Sigmoid colon (tissue), 7 donors: ENCODE measurements around the gene STK33. TPM values are rescaled to one million over a fixed set of nuclear protein-coding genes. Genes with fewer than 3 reads are reported as not detected.

Source experiments
- DNase-seq: peaks from one replicate; pipeline ENCODE4 v3.0.0-alpha.2; 2019
- H3K27ac ChIP-seq, 4 donors: fragments of 200-600 bp; sonication (generic); one replicate each; pipeline ENCODE4 v1.5.1; 2016 to 2019; ENCODE audit warnings: mild to moderate bottlenecking in 1 of 4
- H3K27me3 ChIP-seq, 3 donors: fragments of 200-600 bp; sonication (generic); one replicate each; pipeline ENCODE4 v1.5.1; 2019; ENCODE audit warnings: mild to moderate bottlenecking in 1 of 3
- H3K36me3 ChIP-seq, 4 donors: fragments of 200-600 bp; sonication (generic); one replicate each; pipeline ENCODE4 v1.5.1; 2016 to 2019
- H3K4me1 ChIP-seq, 4 donors: fragments of 200-600 bp; sonication (generic); one replicate each; pipeline ENCODE4 v1.5.1; 2017 to 2019
- H3K4me3 ChIP-seq, 4 donors: fragments of 200-600 bp; sonication (generic); one replicate each; pipeline ENCODE4 v1.5.1; 2017 to 2019; ENCODE audit warnings: mild to moderate bottlenecking in 2 of 4, moderate library complexity in 1 of 4
- H3K9me3 ChIP-seq, 4 donors: fragments of 200-600 bp in 3 of 4; sonication (generic) in 3 of 4; one replicate each; pipeline versions ENCODE4 v1.5.1 to v1.6.1; 2013 to 2019
- EP300 ChIP-seq, 4 donors: sonication (generic); formaldehyde crosslinking; IDR thresholded peaks; one replicate each; pipeline ENCODE4 v1.6.1; 2017; ENCODE audit warnings: antibody characterized with exemption in 4 of 4
- POLR2A ChIP-seq, 2 donors: fragments of 450-650 bp; IDR thresholded peaks; one replicate each; pipeline ENCODE4 v1.6.1; 2016; ENCODE audit warnings: antibody characterized with exemption in 2 of 2, mild to moderate bottlenecking in 2 of 2, moderate library complexity in 2 of 2
- POLR2AphosphoS5 ChIP-seq, 4 donors: sonication (generic); formaldehyde crosslinking; IDR thresholded peaks; one replicate each; pipeline ENCODE4 v1.6.1; 2017; ENCODE audit warnings: antibody characterized with exemption in 4 of 4
- WGBS, 2 donors: extraction: QIAGEN DNeasy Blood & Tissue Kit; methylation state at CpG; one replicate each; pipeline ENCODE4 v1.1.7; 2013; 5-methylcytosine and 5-hydroxymethylcytosine counted together
- intact Hi-C: fragments of 100-400 bp; cut with DNase I; formaldehyde crosslinking; loops from one replicate; pipeline ENCODE4 v1.15.1; 2023
- polyA plus RNA-seq, 3 donors: library from polyadenylated mRNA; stranded (reverse); fragments of 200-250 nt; gene quantifications; one replicate each; pipeline ENCODE4 v1.2.3, GENCODE V29; 2013
- total RNA-seq, 4 donors: library from RNA; depleted of rRNA; stranded (reverse); fragments of >200 nt; gene quantifications; one replicate each; pipeline ENCODE4 v1.1.0, GENCODE V29; 2016
- TF ChIP-seq, protein P1 (sequence below), 4 experiments: fragments of 450-650 bp in 3 of 4; fragments of 200-600 bp in 1 of 4; IDR thresholded peaks; one replicate each; pipeline ENCODE4 v1.5.1; 2016 to 2019; ENCODE audit warnings: antibody characterized with exemption in 4 of 4, mild to moderate bottlenecking in 3 of 4, moderate library complexity in 2 of 4
- donor health status: healthy with polysubstance abuse.
- donor health status: Bipolar disorder and iron deficiency.
- donor health status: healthy.

The STK33 gene
- total and polyA plus RNA-seq, 7 donors = 2.0 to 23.8 (median 20.6) TPM; not detected in 2

GRCh38 chr11:8584082-8584481, 9.9 kb downstream of the STK33 start:
- no peaks in the 10 kb centered on the region for H3K27me3 ChIP-seq
- no peaks in the 10 kb centered on the region for H3K4me1 ChIP-seq
- 40 to 73% methylated on average over 1 of the region's 1 CpG for WGBS, 2 donors
- H3K36me3 ChIP-seq = no peaks in the 10 kb centered on the region
- TF ChIP-seq EP300 (IDR thresholded peaks at IDR 0.05) (no peak), POLR2AphosphoS5 (IDR thresholded peaks at IDR 0.05) (no peak), POLR2A (IDR thresholded peaks at IDR 0.05) (no peak)
- TF ChIP-seq, protein P1, sequence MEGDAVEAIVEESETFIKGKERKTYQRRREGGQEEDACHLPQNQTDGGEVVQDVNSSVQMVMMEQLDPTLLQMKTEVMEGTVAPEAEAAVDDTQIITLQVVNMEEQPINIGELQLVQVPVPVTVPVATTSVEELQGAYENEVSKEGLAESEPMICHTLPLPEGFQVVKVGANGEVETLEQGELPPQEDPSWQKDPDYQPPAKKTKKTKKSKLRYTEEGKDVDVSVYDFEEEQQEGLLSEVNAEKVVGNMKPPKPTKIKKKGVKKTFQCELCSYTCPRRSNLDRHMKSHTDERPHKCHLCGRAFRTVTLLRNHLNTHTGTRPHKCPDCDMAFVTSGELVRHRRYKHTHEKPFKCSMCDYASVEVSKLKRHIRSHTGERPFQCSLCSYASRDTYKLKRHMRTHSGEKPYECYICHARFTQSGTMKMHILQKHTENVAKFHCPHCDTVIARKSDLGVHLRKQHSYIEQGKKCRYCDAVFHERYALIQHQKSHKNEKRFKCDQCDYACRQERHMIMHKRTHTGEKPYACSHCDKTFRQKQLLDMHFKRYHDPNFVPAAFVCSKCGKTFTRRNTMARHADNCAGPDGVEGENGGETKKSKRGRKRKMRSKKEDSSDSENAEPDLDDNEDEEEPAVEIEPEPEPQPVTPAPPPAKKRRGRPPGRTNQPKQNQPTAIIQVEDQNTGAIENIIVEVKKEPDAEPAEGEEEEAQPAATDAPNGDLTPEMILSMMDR (IDR thresholded peaks at IDR 0.05) = no peak
- H3K27ac ChIP-seq = no peak overlapping the region
- H3K4me3 ChIP-seq = no peak overlapping the region
- DNase-seq = no peak
- intact Hi-C loops = no loop called here
- H3K9me3 ChIP-seq = no peaks in the 10 kb centered on the region

GRCh38 chr11:8581300-8581699, 12.7 kb downstream of the STK33 start:
- Histone ChIP-seq H3K36me3 (no peaks in the 10 kb centered on the region), H3K9me3 (peaks cover 0 to 4% (median 0%) of the 10 kb centered on the region in 4 donors), H3K4me3 (no peak overlapping the region), H3K27ac (no peak overlapping the region), H3K27me3 (no peaks in the 10 kb centered on the region), H3K4me1 (no peaks in the 10 kb centered on the region)
- TF ChIP-seq POLR2AphosphoS5 (IDR thresholded peaks at IDR 0.05) (no peak), POLR2A (IDR thresholded peaks at IDR 0.05) (no peak), EP300 (IDR thresholded peaks at IDR 0.05) (no peak)
- TF ChIP-seq, protein P1 (IDR thresholded peaks at IDR 0.05) = no peak
- no peak for DNase-seq
- intact Hi-C loops = no loop called here
- WGBS, 2 donors = 80 to 88% methylated on average over 3 of the region's 3 CpGs

DNA sequence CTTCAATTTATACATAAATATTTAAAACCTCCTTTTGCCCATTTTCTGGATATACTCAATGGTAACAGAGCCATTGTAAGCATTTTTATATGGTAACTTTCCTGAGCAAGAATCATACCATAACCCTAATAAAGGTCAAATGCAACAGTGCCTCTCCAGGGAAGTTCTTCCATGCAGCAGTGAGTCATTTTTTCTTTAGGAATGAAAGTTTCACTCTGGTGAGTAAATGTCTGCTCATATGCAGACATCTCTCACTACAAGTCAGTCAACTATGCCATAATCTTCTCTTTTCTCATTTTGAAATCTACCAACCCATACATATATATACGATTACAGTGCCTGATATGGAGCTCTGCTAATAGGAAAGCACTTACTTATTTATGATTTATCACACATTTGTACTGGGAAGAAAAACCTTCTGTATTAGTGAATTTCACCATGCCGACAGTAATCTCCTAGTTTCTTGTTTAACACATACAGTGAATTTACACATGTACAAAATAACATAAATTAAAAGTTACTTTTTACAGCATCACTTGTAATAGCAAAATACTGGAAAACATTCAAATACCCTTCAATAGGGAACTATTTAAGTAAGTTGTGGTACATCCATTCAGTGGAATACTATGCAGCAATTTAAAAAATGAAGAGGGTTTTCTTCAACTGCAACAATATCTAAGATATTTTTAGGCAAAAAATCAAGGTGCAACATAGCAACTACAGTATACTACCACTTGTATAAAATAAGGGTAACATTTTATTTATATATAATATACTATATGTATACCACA, 16.0 kb downstream of the STK33 start:
- Histone ChIP-seq H3K4me3 (no peak overlapping the region), H3K4me1 (no peaks in the 10 kb centered on the region), H3K9me3 (peaks cover 0 to 4% (median 0%) of the 10 kb centered on the region in 4 donors), H3K27ac (no peak overlapping the region), H3K36me3 (no peaks in the 10 kb centered on the region), H3K27me3 (no peaks in the 10 kb centered on the region)
- no peak for TF ChIP-seq EP300 (IDR thresholded peaks at IDR 0.05)
- TF ChIP-seq, protein P1 (IDR thresholded peaks at IDR 0.05) = no peak
- TF ChIP-seq POLR2A (IDR thresholded peaks at IDR 0.05) = no peak
- no peak for TF ChIP-seq POLR2AphosphoS5 (IDR thresholded peaks at IDR 0.05)
- intact Hi-C loops = no loop called here
- 95 to 96% methylated on average over 2 of the region's 2 CpGs for WGBS, 2 donors
- DNase-seq = no peak

GRCh38 chr11:8574798-8575197, 19.2 kb downstream of the STK33 start:
- H3K4me1 ChIP-seq = no peaks in the 10 kb centered on the region
- intact Hi-C loops = no loop called here
- no peak overlapping the region for H3K27ac ChIP-seq
- no peak overlapping the region for H3K4me3 ChIP-seq
- WGBS, 2 donors = 97 to 98% methylated on average over 1 of the region's 1 CpG
- TF ChIP-seq POLR2AphosphoS5 (IDR thresholded peaks at IDR 0.05) (no peak), POLR2A (IDR thresholded peaks at IDR 0.05) (no peak), EP300 (IDR thresholded peaks at IDR 0.05) (no peak)
- TF ChIP-seq, protein P1 (IDR thresholded peaks at IDR 0.05) = no peak
- H3K9me3 ChIP-seq = peaks cover 0 to 4% (median 0%) of the 10 kb centered on the region in 4 donors
- H3K27me3 ChIP-seq = no peaks in the 10 kb centered on the region
- DNase-seq = no peak
- H3K36me3 ChIP-seq = no peaks in the 10 kb centered on the region
